ENCODE measurements around the gene AFG1L. TPM values are rescaled to one million over a fixed set of nuclear protein-coding genes. Genes with fewer than 3 reads are reported as not detected.

The AFG1L gene
- total and polyA plus RNA-seq, 2 donors: 3.9 to 9.8 TPM

- Histone ChIP-seq H3K9me3 (ENCODE audit: control insufficient read depth in 2 of 2, insufficient read depth in 1 of 2, low read length in 1 of 2) (no peaks in the 10 kb centered on the region), H3K4me1 (ENCODE audit: control insufficient read depth in 2 of 2, insufficient read depth in 2 of 2, low read length in 2 of 2) (peaks cover 0 to 3% of the 10 kb centered on the region in 2 donors), H3K27ac (ENCODE audit: low read depth in 1 of 2, low read length in 1 of 2) (no peak overlapping the region), H3K27me3 (ENCODE audit: control insufficient read depth in 2 of 2, insufficient read depth in 1 of 2, low read length in 1 of 2) (no peaks in the 10 kb centered on the region), H3K36me3 (ENCODE audit: control insufficient read depth in 2 of 2, insufficient read depth in 2 of 2, low read length in 1 of 2) (no peaks in the 10 kb centered on the region), H3K4me3 (ENCODE audit: low read length in 2 of 2) (no peak overlapping the region)
- DNase-seq (ENCODE audit: low read depth in 6 of 9, low spot score in 9 of 9): no peak
- 94% methylated on average over 1 of the region's 1 CpG for WGBS
Observed at GRCh38 chr6:108455688-108456087, 160.8 kb downstream of the AFG1L start.

- Histone ChIP-seq H3K27me3 (ENCODE audit: control insufficient read depth in 2 of 2, insufficient read depth in 1 of 2, low read length in 1 of 2) (no peaks in the 10 kb centered on the region), H3K4me3 (ENCODE audit: low read length in 2 of 2) (no peak overlapping the region), H3K9me3 (ENCODE audit: control insufficient read depth in 2 of 2, insufficient read depth in 1 of 2, low read length in 1 of 2) (no peaks in the 10 kb centered on the region), H3K27ac (ENCODE audit: low read depth in 1 of 2, low read length in 1 of 2) (no peak overlapping the region), H3K4me1 (ENCODE audit: control insufficient read depth in 2 of 2, insufficient read depth in 2 of 2, low read length in 2 of 2) (no peaks in the 10 kb centered on the region), H3K36me3 (ENCODE audit: control insufficient read depth in 2 of 2, insufficient read depth in 2 of 2, low read length in 1 of 2) (no peaks in the 10 kb centered on the region)
- 88% methylated on average over 4 of the region's 4 CpGs for WGBS
- no peak for DNase-seq (ENCODE audit: low read depth in 6 of 9, low spot score in 9 of 9)
Observed at GRCh38 chr6:108463784-108464183, 168.9 kb downstream of the AFG1L start.

- H3K27ac ChIP-seq (ENCODE audit: low read depth in 1 of 2, low read length in 1 of 2): no peak overlapping the region
- no peaks in the 10 kb centered on the region for H3K4me1 ChIP-seq (ENCODE audit: control insufficient read depth in 2 of 2, insufficient read depth in 2 of 2, low read length in 2 of 2)
- no peaks in the 10 kb centered on the region for H3K27me3 ChIP-seq (ENCODE audit: control insufficient read depth in 2 of 2, insufficient read depth in 1 of 2, low read length in 1 of 2)
- WGBS: 76% methylated on average over 5 of the region's 5 CpGs
- no peak overlapping the region for H3K4me3 ChIP-seq (ENCODE audit: low read length in 2 of 2)
- H3K9me3 ChIP-seq (ENCODE audit: control insufficient read depth in 2 of 2, insufficient read depth in 1 of 2, low read length in 1 of 2): no peaks in the 10 kb centered on the region
- DNase-seq (ENCODE audit: low read depth in 6 of 9, low spot score in 9 of 9): no peak
- H3K36me3 ChIP-seq (ENCODE audit: control insufficient read depth in 2 of 2, insufficient read depth in 2 of 2, low read length in 1 of 2): no peaks in the 10 kb centered on the region
Observed at GRCh38 chr6:108464418-108465097, 169.7 kb downstream of the AFG1L start.

- WGBS: 39% methylated on average over 2 of the region's 2 CpGs
- H3K4me3 ChIP-seq (ENCODE audit: low read length in 2 of 2): no peak overlapping the region
- no peaks in the 10 kb centered on the region for H3K36me3 ChIP-seq (ENCODE audit: control insufficient read depth in 2 of 2, insufficient read depth in 2 of 2, low read length in 1 of 2)
- H3K4me1 ChIP-seq (ENCODE audit: control insufficient read depth in 2 of 2, insufficient read depth in 2 of 2, low read length in 2 of 2): no peaks in the 10 kb centered on the region
- H3K27me3 ChIP-seq (ENCODE audit: control insufficient read depth in 2 of 2, insufficient read depth in 1 of 2, low read length in 1 of 2): no peaks in the 10 kb centered on the region
- DNase-seq (ENCODE audit: low read depth in 6 of 9, low spot score in 9 of 9): no peak
- H3K9me3 ChIP-seq (ENCODE audit: control insufficient read depth in 2 of 2, insufficient read depth in 1 of 2, low read length in 1 of 2): no peaks in the 10 kb centered on the region
- no peak overlapping the region for H3K27ac ChIP-seq (ENCODE audit: low read depth in 1 of 2, low read length in 1 of 2)
Observed at GRCh38 chr6:108465098-108465495, 170.2 kb downstream of the AFG1L start.

GRCh38 chr6:108468346-108468745, 173.5 kb downstream of the AFG1L start:
- H3K4me3 ChIP-seq (ENCODE audit: low read length in 2 of 2): no peak overlapping the region
- H3K4me1 ChIP-seq (ENCODE audit: control insufficient read depth in 2 of 2, insufficient read depth in 2 of 2, low read length in 2 of 2): no peaks in the 10 kb centered on the region
- no peak for DNase-seq (ENCODE audit: low read depth in 6 of 9, low spot score in 9 of 9)
- no peaks in the 10 kb centered on the region for H3K27me3 ChIP-seq (ENCODE audit: control insufficient read depth in 2 of 2, insufficient read depth in 1 of 2, low read length in 1 of 2)
- no peaks in the 10 kb centered on the region for H3K36me3 ChIP-seq (ENCODE audit: control insufficient read depth in 2 of 2, insufficient read depth in 2 of 2, low read length in 1 of 2)
- 100% methylated on average over 1 of the region's 1 CpG for WGBS
- H3K27ac ChIP-seq (ENCODE audit: low read depth in 1 of 2, low read length in 1 of 2): no peak overlapping the region
- no peaks in the 10 kb centered on the region for H3K9me3 ChIP-seq (ENCODE audit: control insufficient read depth in 2 of 2, insufficient read depth in 1 of 2, low read length in 1 of 2)

GRCh38 chr6:108469316-108469715, 174.5 kb downstream of the AFG1L start:
- H3K4me1 ChIP-seq (ENCODE audit: control insufficient read depth in 2 of 2, insufficient read depth in 2 of 2, low read length in 2 of 2): no peaks in the 10 kb centered on the region
- H3K27ac ChIP-seq (ENCODE audit: low read depth in 1 of 2, low read length in 1 of 2): no peak overlapping the region
- H3K4me3 ChIP-seq (ENCODE audit: low read length in 2 of 2): no peak overlapping the region
- no peak for DNase-seq (ENCODE audit: low read depth in 6 of 9, low spot score in 9 of 9)
- H3K27me3 ChIP-seq (ENCODE audit: control insufficient read depth in 2 of 2, insufficient read depth in 1 of 2, low read length in 1 of 2): no peaks in the 10 kb centered on the region
- no peaks in the 10 kb centered on the region for H3K9me3 ChIP-seq (ENCODE audit: control insufficient read depth in 2 of 2, insufficient read depth in 1 of 2, low read length in 1 of 2)
- WGBS: 92% methylated on average over 1 of the region's 1 CpG
- H3K36me3 ChIP-seq (ENCODE audit: control insufficient read depth in 2 of 2, insufficient read depth in 2 of 2, low read length in 1 of 2): no peaks in the 10 kb centered on the region

- no peaks in the 10 kb centered on the region for H3K4me1 ChIP-seq (ENCODE audit: control insufficient read depth in 2 of 2, insufficient read depth in 2 of 2, low read length in 2 of 2)
- H3K27ac ChIP-seq (ENCODE audit: low read depth in 1 of 2, low read length in 1 of 2): no peak overlapping the region
- WGBS: 94% methylated on average over 2 of the region's 2 CpGs
- H3K9me3 ChIP-seq (ENCODE audit: control insufficient read depth in 2 of 2, insufficient read depth in 1 of 2, low read length in 1 of 2): no peaks in the 10 kb centered on the region
- no peaks in the 10 kb centered on the region for H3K36me3 ChIP-seq (ENCODE audit: control insufficient read depth in 2 of 2, insufficient read depth in 2 of 2, low read length in 1 of 2)
- DNase-seq (ENCODE audit: low read depth in 6 of 9, low spot score in 9 of 9): no peak
- H3K27me3 ChIP-seq (ENCODE audit: control insufficient read depth in 2 of 2, insufficient read depth in 1 of 2, low read length in 1 of 2): no peaks in the 10 kb centered on the region
- H3K4me3 ChIP-seq (ENCODE audit: low read length in 2 of 2): no peak overlapping the region
Observed at GRCh38 chr6:108473197-108473596, 178.3 kb downstream of the AFG1L start.

GRCh38 chr6:108476376-108476775, 181.5 kb downstream of the AFG1L start:
- WGBS: 92% methylated on average over 2 of the region's 2 CpGs
- H3K36me3 ChIP-seq (ENCODE audit: control insufficient read depth in 2 of 2, insufficient read depth in 2 of 2, low read length in 1 of 2): no peaks in the 10 kb centered on the region
- no peaks in the 10 kb centered on the region for H3K27me3 ChIP-seq (ENCODE audit: control insufficient read depth in 2 of 2, insufficient read depth in 1 of 2, low read length in 1 of 2)
- no peak overlapping the region for H3K4me3 ChIP-seq (ENCODE audit: low read length in 2 of 2)
- no peak overlapping the region for H3K27ac ChIP-seq (ENCODE audit: low read depth in 1 of 2, low read length in 1 of 2)
- no peaks in the 10 kb centered on the region for H3K4me1 ChIP-seq (ENCODE audit: control insufficient read depth in 2 of 2, insufficient read depth in 2 of 2, low read length in 2 of 2)
- H3K9me3 ChIP-seq (ENCODE audit: control insufficient read depth in 2 of 2, insufficient read depth in 1 of 2, low read length in 1 of 2): no peaks in the 10 kb centered on the region
- DNase-seq (ENCODE audit: low read depth in 6 of 9, low spot score in 9 of 9): no peak

- no peak for DNase-seq (ENCODE audit: low read depth in 6 of 9, low spot score in 9 of 9)
- WGBS: 96% methylated on average over 8 of the region's 8 CpGs
- Histone ChIP-seq H3K27ac (ENCODE audit: low read depth in 1 of 2, low read length in 1 of 2) (no peak overlapping the region), H3K27me3 (ENCODE audit: control insufficient read depth in 2 of 2, insufficient read depth in 1 of 2, low read length in 1 of 2) (no peaks in the 10 kb centered on the region), H3K4me3 (ENCODE audit: low read length in 2 of 2) (no peak overlapping the region), H3K9me3 (ENCODE audit: control insufficient read depth in 2 of 2, insufficient read depth in 1 of 2, low read length in 1 of 2) (no peaks in the 10 kb centered on the region), H3K4me1 (ENCODE audit: control insufficient read depth in 2 of 2, insufficient read depth in 2 of 2, low read length in 2 of 2) (no peaks in the 10 kb centered on the region), H3K36me3 (ENCODE audit: control insufficient read depth in 2 of 2, insufficient read depth in 2 of 2, low read length in 1 of 2) (no peaks in the 10 kb centered on the region)
Observed at GRCh38 chr6:108476847-108477430, 182.1 kb downstream of the AFG1L start.
